ENCODE data around the gene SELENOH.

The SELENOH gene

GRCh38 chr11:57791321-57792059, 50.2 kb downstream of the SELENOH start:
- Histone ChIP-seq H3K4me1 (no peaks in the 10 kb centered on the region), H3K4me3 (ENCODE audit: low read depth, low read length) (no peak overlapping the region)

GRCh38 chr11:57792060-57792541, 50.8 kb downstream of the SELENOH start:
- no peak for DNase-seq
- H3K27me3 ChIP-seq = no peaks in the 10 kb centered on the region
- H3K4me1 ChIP-seq = no peaks in the 10 kb centered on the region
- 0 out of 2 replicates have a peak, but pooled peaks cover 4% of the 10 kb centered on the region for H3K36me3 ChIP-seq
- no peaks in the 10 kb centered on the region for H3K9me3 ChIP-seq
- TF ChIP-seq CTCF (IDR thresholded peaks at IDR 0.05; ENCODE audit: low read depth, low read length) = no peak
- H3K4me3 ChIP-seq (ENCODE audit: low read depth, low read length) = no peak overlapping the region

More at GRCh38 chr11:57791321-57792059, 50.2 kb downstream of the SELENOH start:
- no peaks in the 10 kb centered on the region for H3K9me3 ChIP-seq
- 0 out of 2 replicates have a peak, but pooled peaks cover 2% of the 10 kb centered on the region for H3K36me3 ChIP-seq
- no peak for TF ChIP-seq CTCF (IDR thresholded peaks at IDR 0.05; ENCODE audit: low read depth, low read length)
- DNase-seq = no peak
- H3K27me3 ChIP-seq = no peaks in the 10 kb centered on the region

GRCh38 chr11:57792870-57793269, 51.6 kb downstream of the SELENOH start:
- no peak for TF ChIP-seq CTCF (IDR thresholded peaks at IDR 0.05; ENCODE audit: low read depth, low read length)
- no peaks in the 10 kb centered on the region for H3K4me1 ChIP-seq
- no peaks in the 10 kb centered on the region for H3K9me3 ChIP-seq
- H3K4me3 ChIP-seq (ENCODE audit: low read depth, low read length) = no peak overlapping the region
- 0 out of 2 replicates have a peak, but pooled peaks cover 4% of the 10 kb centered on the region for H3K36me3 ChIP-seq
- no peak for DNase-seq
- H3K27me3 ChIP-seq = no peaks in the 10 kb centered on the region
